T-helper 1 cell treated with Interleukin-12 subunit alpha and Interleukin-12 subunit beta and Interleukin-4 antibody, amounts not matched to agents 30 μg/mL and 1 μg/mL, for 36 hours (primary cell): ENCODE data around the gene TFB2M.

Experiments
- H3K27ac Mint-ChIP-seq: one replicate; pipeline ENCODE4 v1.8.0; 2021; ENCODE audit warnings: mild to moderate bottlenecking, mixed read lengths
- H3K27me3 Mint-ChIP-seq: one replicate; pipeline ENCODE4 v1.8.0; 2021; ENCODE audit warnings: low read depth, mixed read lengths
- H3K36me3 Mint-ChIP-seq: one replicate; pipeline ENCODE4 v1.8.0; 2021; ENCODE audit warnings: low read depth, mixed read lengths
- H3K4me1 Mint-ChIP-seq: one replicate; pipeline ENCODE4 v1.8.0; 2021; ENCODE audit warnings: low read depth, mixed read lengths
- H3K4me3 Mint-ChIP-seq: one replicate; pipeline ENCODE4 v1.8.0; 2021; ENCODE audit warnings: mild to moderate bottlenecking, moderate library complexity, mixed read lengths
- H3K9me3 Mint-ChIP-seq: one replicate; pipeline ENCODE4 v1.8.0; 2021; ENCODE audit warnings: mixed read lengths

The TFB2M gene

GRCh38 chr1:246503341-246503740 lies 62.7 kb downstream of the TFB2M start:
- no peaks in the 10 kb centered on the region for H3K36me3 Mint-ChIP-seq
- no peak overlapping the region for H3K4me3 Mint-ChIP-seq
- H3K4me1 Mint-ChIP-seq, result peaks cover 20% of the 10 kb centered on the region
- no peak overlapping the region for H3K27ac Mint-ChIP-seq
- no peaks in the 10 kb centered on the region for H3K9me3 Mint-ChIP-seq
- no peaks in the 10 kb centered on the region for H3K27me3 Mint-ChIP-seq

GRCh38 chr1:246497331-246497915 lies 68.6 kb downstream of the TFB2M start:
- H3K27ac Mint-ChIP-seq, result no peak overlapping the region
- no peaks in the 10 kb centered on the region for H3K27me3 Mint-ChIP-seq
- H3K4me1 Mint-ChIP-seq, result peaks cover 2% of the 10 kb centered on the region

GRCh38 chr1:246492611-246493245 lies 73.3 kb downstream of the TFB2M start:
- Mint-ChIP-seq H3K27ac (no peak overlapping the region), H3K4me1 (peaks cover 2% of the 10 kb centered on the region), H3K4me3 (no peak overlapping the region), H3K9me3 (no peaks in the 10 kb centered on the region), H3K36me3 (no peaks in the 10 kb centered on the region), H3K27me3 (no peaks in the 10 kb centered on the region)

More at GRCh38 chr1:246497331-246497915, 68.6 kb downstream of the TFB2M start:
- no peak overlapping the region for H3K4me3 Mint-ChIP-seq
- H3K36me3 Mint-ChIP-seq, result no peaks in the 10 kb centered on the region
- H3K9me3 Mint-ChIP-seq, result no peaks in the 10 kb centered on the region

- H3K27ac Mint-ChIP-seq, result no peak overlapping the region
- H3K4me3 Mint-ChIP-seq, result no peak overlapping the region
Measured at GRCh38 chr1:246491551-246492053, 74.5 kb downstream of the TFB2M start.

More at GRCh38 chr1:246491551-246492053, 74.5 kb downstream of the TFB2M start:
- Mint-ChIP-seq H3K4me1 (no peaks in the 10 kb centered on the region), H3K9me3 (no peaks in the 10 kb centered on the region), H3K36me3 (no peaks in the 10 kb centered on the region), H3K27me3 (no peaks in the 10 kb centered on the region)
